ENCODE data around the gene HTR1B. TPM values are rescaled to one million over a fixed set of nuclear protein-coding genes. Genes with fewer than 3 reads are reported as not detected.
A peak's percentile ranks its signal among the peaks of the same experiment; 100 is the strongest.

Gene HTR1B
- total and polyA plus RNA-seq, 9 donors, result 0.04 to 0.28 (median 0.08) TPM; not detected in 3

GRCh38 chr6:77468939-77469338 lies 5.6 kb upstream of the HTR1B start:
- no peaks in the 10 kb centered on the region for H3K9me3 ChIP-seq (replicated peaks; ENCODE audit: control insufficient read depth, low read depth, low read length)
- no peaks in the 10 kb centered on the region for H3K36me3 ChIP-seq (ENCODE audit: control insufficient read depth, insufficient read depth, low read length)
- H3K27ac ChIP-seq (ENCODE audit: low read length), result no peak overlapping the region
- peaks cover 14% of the 10 kb centered on the region for H3K4me1 ChIP-seq (ENCODE audit: control insufficient read depth, insufficient read depth, low read length)
- no peak overlapping the region for H3K4me3 ChIP-seq (ENCODE audit: low read length)
- 83% methylated on average over 2 of the region's 6 CpGs for WGBS (ENCODE audit: insufficient coverage)
- H3K27me3 ChIP-seq (ENCODE audit: control insufficient read depth, insufficient read depth, low read length), result peaks cover 35% of the 10 kb centered on the region
- DNase-seq, result no peak

GRCh38 chr6:77466451-77467437 lies 3.5 kb upstream of the HTR1B start:
- Histone ChIP-seq H3K27me3 (ENCODE audit: control insufficient read depth, insufficient read depth, low read length) (peaks cover 57% of the 10 kb centered on the region), H3K4me1 (ENCODE audit: control insufficient read depth, insufficient read depth, low read length) (peaks cover 24% of the 10 kb centered on the region), H3K4me3 (ENCODE audit: low read length) (peak overlapping the region; percentile 39), H3K36me3 (ENCODE audit: control insufficient read depth, insufficient read depth, low read length) (no peaks in the 10 kb centered on the region), H3K9me3 (replicated peaks; ENCODE audit: control insufficient read depth, low read depth, low read length) (no peaks in the 10 kb centered on the region), H3K27ac (ENCODE audit: low read length) (no peak overlapping the region)
- WGBS (ENCODE audit: insufficient coverage), result 14% methylated on average over 24 of the region's 30 CpGs
- DNase-seq, result no peak

GRCh38 chr6:77466055-77466450 lies 2.8 kb upstream of the HTR1B start:
- DNase-seq, result peak; percentile 45
- Histone ChIP-seq H3K4me3 (ENCODE audit: low read length) (peak overlapping the region; percentile 39), H3K36me3 (ENCODE audit: control insufficient read depth, insufficient read depth, low read length) (no peaks in the 10 kb centered on the region), H3K4me1 (ENCODE audit: control insufficient read depth, insufficient read depth, low read length) (peaks cover 24% of the 10 kb centered on the region), H3K27ac (ENCODE audit: low read length) (no peak overlapping the region), H3K27me3 (ENCODE audit: control insufficient read depth, insufficient read depth, low read length) (peaks cover 58% of the 10 kb centered on the region), H3K9me3 (replicated peaks; ENCODE audit: control insufficient read depth, low read depth, low read length) (no peaks in the 10 kb centered on the region)
- 0% methylated on average over 14 of the region's 17 CpGs for WGBS (ENCODE audit: insufficient coverage)

- 0% methylated on average over 2 of the region's 8 CpGs for WGBS (ENCODE audit: insufficient coverage)
- no peak overlapping the region for H3K27ac ChIP-seq (ENCODE audit: low read length)
- peaks cover 58% of the 10 kb centered on the region for H3K27me3 ChIP-seq (ENCODE audit: control insufficient read depth, insufficient read depth, low read length)
- H3K4me1 ChIP-seq (ENCODE audit: control insufficient read depth, insufficient read depth, low read length), result peaks cover 24% of the 10 kb centered on the region
- DNase-seq, result no peak
- peak overlapping the region; percentile 27 for H3K4me3 ChIP-seq (ENCODE audit: low read length)
- H3K36me3 ChIP-seq (ENCODE audit: control insufficient read depth, insufficient read depth, low read length), result no peaks in the 10 kb centered on the region
- H3K9me3 ChIP-seq (replicated peaks; ENCODE audit: control insufficient read depth, low read depth, low read length), result no peaks in the 10 kb centered on the region
These were observed 1.2 kb upstream of the HTR1B start for GRCh38 chr6:77464495-77464867.

GRCh38 chr6:77463861-77464494 lies 687 bp upstream of the HTR1B start:
- Histone ChIP-seq H3K4me3 (ENCODE audit: low read length) (peak overlapping the region; percentile 27), H3K4me1 (ENCODE audit: control insufficient read depth, insufficient read depth, low read length) (peaks cover 24% of the 10 kb centered on the region), H3K27ac (ENCODE audit: low read length) (no peak overlapping the region), H3K27me3 (ENCODE audit: control insufficient read depth, insufficient read depth, low read length) (peaks cover 58% of the 10 kb centered on the region), H3K9me3 (replicated peaks; ENCODE audit: control insufficient read depth, low read depth, low read length) (no peaks in the 10 kb centered on the region), H3K36me3 (ENCODE audit: control insufficient read depth, insufficient read depth, low read length) (no peaks in the 10 kb centered on the region)
- WGBS (ENCODE audit: insufficient coverage), result under 1% methylated on average over 44 of the region's 53 CpGs
- DNase-seq, result no peak

- no peak overlapping the region for H3K27ac ChIP-seq (ENCODE audit: low read length)
- no peak for DNase-seq
- peaks cover 24% of the 10 kb centered on the region for H3K4me1 ChIP-seq (ENCODE audit: control insufficient read depth, insufficient read depth, low read length)
- H3K4me3 ChIP-seq (ENCODE audit: low read length), result no peak overlapping the region
- WGBS (ENCODE audit: insufficient coverage), result 2% methylated on average over 52 of the region's 55 CpGs
- no peaks in the 10 kb centered on the region for H3K9me3 ChIP-seq (replicated peaks; ENCODE audit: control insufficient read depth, low read depth, low read length)
- peaks cover 58% of the 10 kb centered on the region for H3K27me3 ChIP-seq (ENCODE audit: control insufficient read depth, insufficient read depth, low read length)
- H3K36me3 ChIP-seq (ENCODE audit: control insufficient read depth, insufficient read depth, low read length), result no peaks in the 10 kb centered on the region
These were observed 658 bp downstream of the HTR1B start for GRCh38 chr6:77462359-77463307.

- peaks cover 24% of the 10 kb centered on the region for H3K4me1 ChIP-seq (ENCODE audit: control insufficient read depth, insufficient read depth, low read length)
- no peak overlapping the region for H3K27ac ChIP-seq (ENCODE audit: low read length)
- no peak for DNase-seq
- peaks cover 50% of the 10 kb centered on the region for H3K27me3 ChIP-seq (ENCODE audit: control insufficient read depth, insufficient read depth, low read length)
- H3K4me3 ChIP-seq (ENCODE audit: low read length), result no peak overlapping the region
- 61% methylated on average over 4 of the region's 8 CpGs for WGBS (ENCODE audit: insufficient coverage)
- H3K9me3 ChIP-seq (replicated peaks; ENCODE audit: control insufficient read depth, low read depth, low read length), result no peaks in the 10 kb centered on the region
- H3K36me3 ChIP-seq (ENCODE audit: control insufficient read depth, insufficient read depth, low read length), result no peaks in the 10 kb centered on the region
These were observed 1.5 kb downstream of the HTR1B start for GRCh38 chr6:77461796-77462195.

- Histone ChIP-seq H3K36me3 (ENCODE audit: control insufficient read depth, insufficient read depth, low read length) (no peaks in the 10 kb centered on the region), H3K9me3 (replicated peaks; ENCODE audit: control insufficient read depth, low read depth, low read length) (no peaks in the 10 kb centered on the region), H3K4me3 (ENCODE audit: low read length) (no peak overlapping the region), H3K27me3 (ENCODE audit: control insufficient read depth, insufficient read depth, low read length) (peaks cover 18% of the 10 kb centered on the region), H3K4me1 (ENCODE audit: control insufficient read depth, insufficient read depth, low read length) (peaks cover 5% of the 10 kb centered on the region), H3K27ac (ENCODE audit: low read length) (no peak overlapping the region)
- no CpG with 5 or more reads among the region's 1 CpG for WGBS (ENCODE audit: insufficient coverage)
- no peak for DNase-seq
These were observed 4.9 kb downstream of the HTR1B start for GRCh38 chr6:77458421-77458820.

- WGBS (ENCODE audit: insufficient coverage), result 89% methylated on average over 1 of the region's 6 CpGs
- H3K27ac ChIP-seq (ENCODE audit: low read length), result no peak overlapping the region
- DNase-seq, result peak; percentile 86
These were observed 5.5 kb downstream of the HTR1B start for GRCh38 chr6:77457720-77458349.

More at GRCh38 chr6:77457720-77458349, 5.5 kb downstream of the HTR1B start:
- Histone ChIP-seq H3K4me1 (ENCODE audit: control insufficient read depth, insufficient read depth, low read length) (peaks cover under 1% of the 10 kb centered on the region), H3K36me3 (ENCODE audit: control insufficient read depth, insufficient read depth, low read length) (no peaks in the 10 kb centered on the region), H3K4me3 (ENCODE audit: low read length) (no peak overlapping the region), H3K9me3 (replicated peaks; ENCODE audit: control insufficient read depth, low read depth, low read length) (no peaks in the 10 kb centered on the region), H3K27me3 (ENCODE audit: control insufficient read depth, insufficient read depth, low read length) (peaks cover 12% of the 10 kb centered on the region)

Data from muscle of leg (tissue), 11 donors.